HEK293T (cell line): ENCODE results near the gene CAPN9.

Source experiments
- CTCF ChIA-PET: fragments of 350-600 bp; formaldehyde crosslinking; extraction: SDS; loops from one replicate; lab custom pipeline; 2021; ENCODE audit warnings: antibody characterized with exemption, inconsistent platforms; lab: Yijun Ruan, JAX
- POLR2A ChIA-PET: fragments of 350-600 bp; formaldehyde crosslinking; extraction: SDS; loops from one replicate; lab custom pipeline; 2020; ENCODE audit warnings: antibody characterized with exemption, inconsistent platforms; lab: Yijun Ruan, JAX
- DNase-seq: peaks from one replicate; pipeline ENCODE4 v3.0.0; 2012; ENCODE audit warnings: mixed read lengths; ENCODE audit errors: extremely low spot score
- ARNT ChIP-seq: fragments of 450-650 bp; IDR thresholded peaks from 2 replicates; pipeline ENCODE4 v1.6.1; 2017; ENCODE audit warnings: mild to moderate bottlenecking
- BHLHE40 ChIP-seq: fragments of 450-650 bp; IDR thresholded peaks from 2 replicates; pipeline ENCODE4 v1.6.1; 2016; ENCODE audit warnings: mild to moderate bottlenecking, moderate library complexity, borderline replicate concordance
- CTBP1 ChIP-seq: fragments of 450-650 bp; IDR thresholded peaks from 2 replicates; pipeline ENCODE4 v1.6.1; 2016; ENCODE audit warnings: borderline replicate concordance
- ELF4 ChIP-seq: fragments of 450-650 bp; IDR thresholded peaks from 2 replicates; pipeline ENCODE4 v1.6.1; 2017; ENCODE audit warnings: antibody characterized with exemption
- FOXA1 ChIP-seq: fragments of 450-650 bp; IDR thresholded peaks from 2 replicates; pipeline ENCODE4 v1.6.1; 2016; ENCODE audit warnings: mild to moderate bottlenecking
- FOXK2 ChIP-seq: fragments of 450-650 bp; IDR thresholded peaks from 2 replicates; pipeline ENCODE4 v1.6.1; 2016; ENCODE audit warnings: mild to moderate bottlenecking
- FOXM1 ChIP-seq: fragments of 450-650 bp; IDR thresholded peaks from 2 replicates; pipeline ENCODE4 v1.6.1; 2017; ENCODE audit warnings: mild to moderate bottlenecking, borderline replicate concordance
- HDGF ChIP-seq: fragments of 450-650 bp; IDR thresholded peaks from 2 replicates; pipeline ENCODE4 v1.6.1; 2017; ENCODE audit warnings: antibody characterized with exemption, borderline replicate concordance
- L3MBTL2 ChIP-seq: fragments of 450-650 bp; conservative IDR thresholded peaks from 2 replicates; pipeline ENCODE4 v1.6.1; 2016; ENCODE audit warnings: mild to moderate bottlenecking
- LEF1 ChIP-seq: fragments of 450-650 bp; IDR thresholded peaks from 2 replicates; pipeline ENCODE4 v1.6.1; 2017; ENCODE audit warnings: mild to moderate bottlenecking, borderline replicate concordance
- NFRKB ChIP-seq: fragments of 450-650 bp; IDR thresholded peaks from 2 replicates; pipeline ENCODE4 v1.6.1; 2016; ENCODE audit warnings: mild to moderate bottlenecking, moderate library complexity
- SP1 ChIP-seq: fragments of 450-650 bp; IDR thresholded peaks from 2 replicates; pipeline ENCODE4 v1.6.1; 2017
- SUZ12 ChIP-seq: fragments of 450-650 bp; IDR thresholded peaks from 2 replicates; pipeline ENCODE4 v1.6.1; 2016; ENCODE audit warnings: mild to moderate bottlenecking
- TARDBP ChIP-seq: fragments of 450-650 bp; IDR thresholded peaks from 2 replicates; pipeline ENCODE4 v1.6.1; 2016
- ZNF384 ChIP-seq: fragments of 450-650 bp; IDR thresholded peaks from 2 replicates; pipeline ENCODE4 v1.6.1; 2016
- TF ChIP-seq, protein P1 (sequence below): fragments of 450-650 bp; IDR thresholded peaks from 2 replicates; pipeline ENCODE4 v1.6.1; 2016

CAPN9 gene

DNA sequence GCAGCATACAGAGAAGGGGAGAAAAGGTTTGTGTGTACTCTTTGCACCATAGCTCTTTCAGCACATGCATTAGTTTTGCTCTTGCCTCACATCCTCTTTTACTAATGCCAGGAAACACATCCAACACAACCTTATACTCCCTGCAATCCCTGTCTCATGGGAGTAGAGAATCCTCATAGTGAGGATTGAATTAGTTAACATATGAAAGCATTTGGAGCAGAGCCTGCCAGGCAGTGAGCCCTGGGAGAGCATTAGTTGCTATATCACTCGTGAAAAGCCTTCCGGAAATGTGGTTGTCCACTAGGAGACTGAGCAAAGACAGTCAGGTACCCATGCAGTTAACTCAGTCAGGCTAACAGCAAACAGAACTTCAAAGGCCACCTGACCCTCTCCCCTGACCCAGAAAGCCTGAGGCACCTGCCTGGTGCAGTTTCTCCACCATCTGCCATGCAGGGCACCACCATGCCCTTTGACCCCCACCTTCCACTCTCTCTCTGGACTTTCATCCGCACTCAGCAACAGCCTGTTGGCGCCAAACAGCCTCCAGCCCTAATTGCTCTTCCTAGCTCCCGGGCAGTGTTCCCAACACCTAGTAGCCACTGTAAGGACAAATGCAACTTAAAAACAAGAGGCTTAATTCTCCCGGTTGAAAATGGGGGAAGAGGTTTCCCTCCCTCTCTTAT is 18.3 kb upstream of the CAPN9 start:
- ChIA-PET CTCF (no interaction called here), POLR2A (no interaction called here)
- TF ChIP-seq SP1 (no peak), TARDBP (no peak), FOXK2 (no peak), HDGF (no peak), ARNT (no peak), CTBP1 (no peak), L3MBTL2 (no peak), FOXM1 (no peak), BHLHE40 (no peak)
- TF ChIP-seq, protein P1, sequence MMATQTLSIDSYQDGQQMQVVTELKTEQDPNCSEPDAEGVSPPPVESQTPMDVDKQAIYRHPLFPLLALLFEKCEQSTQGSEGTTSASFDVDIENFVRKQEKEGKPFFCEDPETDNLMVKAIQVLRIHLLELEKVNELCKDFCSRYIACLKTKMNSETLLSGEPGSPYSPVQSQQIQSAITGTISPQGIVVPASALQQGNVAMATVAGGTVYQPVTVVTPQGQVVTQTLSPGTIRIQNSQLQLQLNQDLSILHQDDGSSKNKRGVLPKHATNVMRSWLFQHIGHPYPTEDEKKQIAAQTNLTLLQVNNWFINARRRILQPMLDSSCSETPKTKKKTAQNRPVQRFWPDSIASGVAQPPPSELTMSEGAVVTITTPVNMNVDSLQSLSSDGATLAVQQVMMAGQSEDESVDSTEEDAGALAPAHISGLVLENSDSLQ = no peak
- DNase-seq = no peak

DNA sequence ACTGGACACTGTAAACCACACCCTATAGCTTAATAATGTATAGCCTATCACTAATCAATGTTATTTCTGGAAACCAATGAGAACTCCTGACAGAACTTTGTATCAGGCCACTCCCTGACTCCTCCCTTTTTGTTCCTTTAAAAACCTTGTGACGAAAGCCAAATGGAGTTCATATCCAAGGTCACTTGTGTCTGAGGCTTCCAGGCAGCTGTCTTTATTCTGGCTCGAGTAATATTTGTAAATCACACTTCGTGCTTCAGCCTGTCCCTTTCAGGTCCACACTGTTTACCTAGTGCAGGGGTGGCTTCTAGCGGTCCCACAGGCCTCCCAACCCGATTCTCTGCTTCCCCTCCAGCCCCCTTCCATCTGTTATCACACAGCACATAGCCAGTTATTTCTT is 16.2 kb upstream of the CAPN9 start:
- DNase-seq = no peak
- TF ChIP-seq TARDBP (no peak), BHLHE40 (no peak), ELF4 (no peak), L3MBTL2 (no peak), CTBP1 (no peak), FOXM1 (no peak), LEF1 (no peak), SP1 (no peak), HDGF (no peak), FOXA1 (no peak), NFRKB (no peak), ARNT (no peak), ZNF384 (no peak), SUZ12 (no peak), FOXK2 (no peak)
- TF ChIP-seq, protein P1 = no peak
- CTCF ChIA-PET = no interaction called here
- POLR2A ChIA-PET = no interaction called here

DNA sequence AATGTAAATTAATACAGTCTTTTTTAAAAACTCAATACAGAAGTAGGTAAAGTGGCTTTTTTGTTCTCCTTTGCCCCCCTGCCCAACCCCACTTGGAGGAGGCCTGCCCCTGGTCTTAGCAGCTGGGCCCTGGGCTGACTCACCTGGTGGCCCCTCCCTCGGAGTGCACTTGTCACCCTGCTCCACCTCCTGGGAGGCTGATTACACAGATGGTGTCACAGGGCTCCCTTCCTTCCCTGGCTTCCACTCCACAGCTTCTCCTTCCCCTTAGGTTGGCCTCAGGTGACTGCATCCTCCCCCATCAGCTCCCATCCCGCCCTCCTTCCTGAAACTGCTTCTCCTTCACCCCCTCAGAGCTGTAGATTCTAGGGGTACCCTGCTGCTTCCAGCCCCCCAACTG is 11.7 kb upstream of the CAPN9 start:
- no peak for DNase-seq
- TF ChIP-seq FOXA1 (no peak), FOXK2 (no peak)
- POLR2A ChIA-PET = no interaction called here
- CTCF ChIA-PET = interaction anchor here (0.7 kb wide), 1 partner anchor 183 kb away, joined by 3 read pairs; no protein-coding TSS in a partner anchor

DNA sequence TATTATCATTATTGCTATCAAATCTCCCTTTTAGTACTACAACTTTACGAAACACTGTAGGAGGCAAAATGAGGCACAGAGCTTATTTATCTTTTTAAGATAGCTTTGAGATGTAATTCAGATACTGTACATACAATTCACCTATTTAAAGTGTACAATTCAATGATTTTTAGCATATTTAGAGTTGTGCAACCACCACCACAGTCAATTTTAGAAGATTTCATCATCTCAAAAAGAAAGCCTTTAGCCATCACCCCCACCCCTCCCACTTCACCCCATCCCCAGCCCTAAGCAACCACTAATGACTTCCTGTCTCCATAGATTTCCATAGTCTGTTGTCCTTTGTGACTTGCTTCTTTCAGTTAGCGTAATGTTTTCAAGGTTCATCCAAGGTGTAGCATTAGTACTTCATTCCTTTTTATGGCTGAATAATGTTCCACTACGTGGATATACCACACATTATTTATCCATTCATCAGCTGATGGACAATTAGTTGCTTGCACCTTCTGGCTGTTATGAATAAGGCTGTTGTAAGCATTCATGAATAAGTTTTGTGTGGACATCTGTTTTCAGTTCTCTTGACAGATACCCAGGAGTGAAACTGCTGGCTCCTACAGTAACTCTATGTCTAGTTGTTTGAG is 9.4 kb upstream of the CAPN9 start:
- ChIA-PET POLR2A (no interaction called here), CTCF (interaction anchor here (1.3 kb wide), 1 partner anchor 58 kb away, joined by 3 read pairs; no protein-coding TSS in a partner anchor)
- no peak for DNase-seq

DNA sequence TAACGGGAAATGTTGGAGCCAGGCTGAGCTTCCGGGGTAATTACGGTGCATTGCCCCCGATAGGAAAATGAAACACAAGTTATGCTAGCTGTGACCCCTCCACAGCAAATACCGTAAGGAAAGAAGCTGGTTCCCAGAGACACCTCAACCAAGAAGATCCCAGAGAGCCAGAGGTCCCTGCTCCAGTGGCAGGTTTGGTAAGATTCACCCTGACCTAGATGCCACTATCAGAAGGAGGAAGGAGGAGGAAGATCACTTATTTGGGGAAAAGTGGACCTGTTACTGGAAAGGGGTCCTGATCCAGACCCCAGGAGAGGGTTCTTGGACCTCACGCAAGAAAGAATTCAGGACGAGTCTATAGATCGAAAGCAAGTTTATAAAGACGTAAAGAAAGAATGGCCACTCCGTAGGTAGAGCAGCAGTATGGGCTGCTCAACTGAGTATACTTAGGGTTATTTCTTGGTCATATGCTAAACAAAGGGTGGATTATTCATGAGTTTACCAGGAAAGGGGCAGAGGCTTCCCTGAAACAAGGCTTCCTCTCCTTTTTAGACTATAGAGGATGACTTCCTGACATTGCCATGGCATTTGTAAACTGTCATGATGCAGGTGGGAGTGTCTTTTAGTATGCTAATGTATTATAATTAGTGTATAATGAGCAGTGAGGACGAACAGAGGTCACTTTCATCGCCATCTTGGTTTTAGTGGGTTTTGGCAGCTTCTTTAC is 7.5 kb upstream of the CAPN9 start:
- ChIA-PET CTCF (interaction anchor here (0.7 kb wide), 1 partner anchor 32 kb away, joined by 3 read pairs; no protein-coding TSS in a partner anchor), POLR2A (no interaction called here)
- TF ChIP-seq, protein P1 = no peak
- TF ChIP-seq ELF4 (no peak), TARDBP (no peak), L3MBTL2 (no peak), ARNT (no peak), ZNF384 (no peak), SP1 (no peak), BHLHE40 (no peak), CTBP1 (no peak), SUZ12 (no peak), HDGF (no peak), NFRKB (no peak), FOXK2 (no peak), FOXA1 (no peak), LEF1 (no peak), FOXM1 (no peak)
- DNase-seq = no peak

More for the DNA sequence above, 9.4 kb upstream of the CAPN9 start:
- TF ChIP-seq FOXK2 (no peak), SP1 (no peak), FOXA1 (no peak), TARDBP (no peak), LEF1 (no peak), ZNF384 (no peak), SUZ12 (no peak), L3MBTL2 (no peak), NFRKB (no peak), ARNT (no peak), ELF4 (no peak), FOXM1 (no peak), BHLHE40 (no peak), CTBP1 (no peak), HDGF (no peak)
- TF ChIP-seq, protein P1 = no peak
